Suprapubic skin (tissue), 3 donors: ENCODE results near the gene LYZL1.

ENCODE experiments used
- CTCF ChIP-seq, 2 donors: fragments of 200-600 bp in 1 of 2; fragments of 450-650 bp in 1 of 2; sonication (generic) in 1 of 2; IDR thresholded peaks; one replicate each; pipeline ENCODE4 v1.5.1; 2016 to 2019; ENCODE audit warnings: antibody characterized with exemption in 2 of 2, mild to moderate bottlenecking in 1 of 2, moderate library complexity in 1 of 2
- POLR2A ChIP-seq, 2 donors: fragments of 450-650 bp; IDR thresholded peaks; one replicate each; pipeline ENCODE4 v1.6.1; 2017; ENCODE audit warnings: antibody characterized with exemption in 2 of 2, mild to moderate bottlenecking in 2 of 2, moderate library complexity in 2 of 2

- TF ChIP-seq CTCF (IDR thresholded peaks at IDR 0.05) (no peak), POLR2A (IDR thresholded peaks at IDR 0.05) (no peak)
Observed at GRCh38 chr10:29269486-29269885, 19.4 kb upstream of the LYZL1 start.
